Psoas muscle (tissue), 8 donors: ENCODE data around the gene TRIM31. TPM values are rescaled to one million over a fixed set of nuclear protein-coding genes. Genes with fewer than 3 reads are reported as not detected.

ENCODE experiments used
- ATAC-seq, 4 donors: fragments of 200-7000 bp; cut with Tn5 transposase; one replicate each; pipeline ENCODE4 v1.9.1; 2020; ENCODE audit warnings: moderate library complexity in 3 of 4, mild to moderate bottlenecking in 2 of 4
- DNase-seq, 2 donors: peaks; one replicate each; pipeline ENCODE4 v3.0.0-alpha.2; 2020
- H3K27ac ChIP-seq: fragments of 200-600 bp; one replicate; pipeline ENCODE4 v1.8.0; 2022
- H3K27me3 ChIP-seq, 3 donors: fragments of 200-600 bp in 1 of 3; one replicate each; pipeline versions ENCODE4 v1.6.1 to v1.8.0; 2013 to 2022; ENCODE audit warnings: low read length in 2 of 3, mild to moderate bottlenecking in 2 of 3, moderate library complexity in 1 of 3; ENCODE audit not compliant: insufficient read depth in 3 of 3
- H3K36me3 ChIP-seq, 2 donors: fragments of 200-600 bp in 1 of 2; one replicate each; pipeline versions ENCODE4 v1.6.1 to v1.8.0; 2013 to 2022; ENCODE audit warnings: low read depth in 1 of 2, mild to moderate bottlenecking in 1 of 2, moderate library complexity in 1 of 2; ENCODE audit not compliant: insufficient read depth in 1 of 2
- H3K4me1 ChIP-seq: fragments of 200-600 bp; one replicate; pipeline ENCODE4 v1.8.0; 2022
- H3K4me3 ChIP-seq: fragments of 200-600 bp; one replicate; pipeline ENCODE4 v1.8.0; 2022; ENCODE audit warnings: mild to moderate bottlenecking
- H3K9me3 ChIP-seq: fragments of 200-600 bp; one replicate; pipeline ENCODE4 v1.8.0; 2022
- CTCF ChIP-seq: fragments of 200-600 bp; IDR thresholded peaks from one replicate; pipeline ENCODE4 v1.8.0; 2022; ENCODE audit warnings: antibody characterized with exemption
- WGBS, 3 donors: extraction: QIAGEN DNeasy Blood & Tissue Kit; methylation state at CpG; one replicate each; pipeline versions ENCODE4 v1.1.6 to v1.1.7; 2013; 5-methylcytosine and 5-hydroxymethylcytosine counted together
- intact Hi-C, 2 donors: fragments of 100-400 bp; cut with DNase I; formaldehyde crosslinking; loops; one replicate each; pipeline versions ENCODE4 v1.11.0 to v1.14.2; 2022
- long read RNA-seq, 2 donors: library from polyadenylated mRNA; unstranded; transcript quantifications; one replicate each; pipeline ENCODE4 v2.0.0, GENCODE V29; 2021
- polyA plus RNA-seq, 3 donors: library from polyadenylated mRNA; stranded (reverse); fragments of 200-250 nt; gene quantifications; one replicate each; pipeline ENCODE4 v1.2.3, GENCODE V29; 2013
- total RNA-seq, 4 donors: library from RNA; stranded (reverse); fragmentation: NEBNext Ultra II Directional in 2 of 4; extraction: Animal tissue kit (Norgen Biotek cat#: 25700) in 2 of 4; gene quantifications; one replicate each; pipeline versions ENCODE4 v1.2.1 to v1.2.4, GENCODE V29; 2021 to 2023
- donor health status: healthy with polysubstance abuse.
- donor health status: DM: no; HTN: no; CAD: no; lungs with moderate emphysema.
- donor health status: Bipolar disorder and iron deficiency.
- donor health status: healthy.
- donor health status: DM: yes; HTN: yes; CAD: no.
- donor health status: DM: no; HTN: no; CAD: no.
- donor health status: DM: no; HTN: no; CAD: no.
- donor health status: DM: yes; HTN: yes; CAD: no.

The TRIM31 gene
- total RNA-seq (not detected), polyA plus RNA-seq (under 1 TPM in 2 of 3 donors, not detected in 1; 0.01 to 0.15 TPM)
- long read RNA-seq, donor 1 = 0 reads
- long read RNA-seq, donor 2 = 0 reads

GRCh38 chr6:30113003-30113759, at the start of gene TRIM31:
TSS of gene TRIM31 (minus strand) at chr6:30113090. CDS start at chr6:30112805, 285 bp downstream.
- no peak for ATAC-seq
- Histone ChIP-seq H3K9me3 (no peaks in the 10 kb centered on the region), H3K4me3 (no peak within 1 kb of the TSS), H3K27ac (no peak within 1 kb of the TSS), H3K4me1 (no peaks in the 10 kb centered on the region), H3K27me3 (peaks cover 0 to 71% (median 15%) of the 10 kb centered on the region in 3 donors), H3K36me3 (no peaks in the 10 kb centered on the region)
- intact Hi-C loops = no loop called here
- no peak for DNase-seq
- no peak for TF ChIP-seq CTCF
- WGBS, 3 donors = 72 to 75% (median 74%) methylated on average over 3 of the region's 3 CpGs

- no peak for ATAC-seq
- Histone ChIP-seq H3K27ac (no peak overlapping the region), H3K36me3 (no peaks in the 10 kb centered on the region), H3K4me3 (no peak overlapping the region), H3K27me3 (peaks cover 0 to 15% (median 0%) of the 10 kb centered on the region in 3 donors), H3K4me1 (no peaks in the 10 kb centered on the region), H3K9me3 (no peaks in the 10 kb centered on the region)
- DNase-seq = no peak
- 65 to 71% (median 68%) methylated on average over 12 of the region's 12 CpGs for WGBS, 3 donors
- intact Hi-C loops = no loop called here
- no peak for TF ChIP-seq CTCF
These were observed 49.6 kb upstream of the TRIM31 start for GRCh38 chr6:30162265-30163089.

GRCh38 chr6:30160785-30161531, 48.1 kb upstream of the TRIM31 start, which contains the start of gene TRIM10:
TSS of gene TRIM10 (minus strand) at chr6:30161211. CDS start at chr6:30160858, 353 bp downstream.
- no peak within 1 kb of the TSS for H3K4me3 ChIP-seq
- H3K9me3 ChIP-seq = no peaks in the 10 kb centered on the region
- no peaks in the 10 kb centered on the region for H3K36me3 ChIP-seq
- intact Hi-C loops = no loop called here
- peaks cover 0 to 10% (median 0%) of the 10 kb centered on the region in 3 donors for H3K27me3 ChIP-seq
- TF ChIP-seq CTCF = no peak
- no peak within 1 kb of the TSS for H3K27ac ChIP-seq
- DNase-seq = no peak
- ATAC-seq = no peak
- WGBS, 3 donors = 63 to 69% (median 63%) methylated on average over 4 of the region's 4 CpGs
- H3K4me1 ChIP-seq = no peaks in the 10 kb centered on the region

GRCh38 chr6:30160008-30160784, 47.3 kb upstream of the TRIM31 start:
- Histone ChIP-seq H3K27ac (no peak overlapping the region), H3K4me1 (no peaks in the 10 kb centered on the region), H3K4me3 (no peak overlapping the region), H3K9me3 (no peaks in the 10 kb centered on the region), H3K27me3 (peaks cover 0 to 9% (median 0%) of the 10 kb centered on the region in 3 donors), H3K36me3 (no peaks in the 10 kb centered on the region)
- TF ChIP-seq CTCF = no peak
- DNase-seq (no peak), ATAC-seq (no peak)
- intact Hi-C loops = no loop called here
- 80 to 86% (median 84%) methylated on average over 16 to 17 of the region's 17 CpGs for WGBS, 3 donors
